Large intestine (tissue), 3 donors: ENCODE measurements around the gene IL20RA. TPM values are rescaled to one million over a fixed set of nuclear protein-coding genes. Genes with fewer than 3 reads are reported as not detected.
"Not testable (repeated sequence)": the region's sequence is repeated elsewhere in the genome, so short reads cannot be mapped to it uniquely, and the experiment has no call there.

Experiments used
- DNase-seq, 2 donors: peaks; one replicate each; pipeline versions ENCODE4 v3.0.0 to v3.0.0-alpha.2; 2013
- H3K27ac ChIP-seq: one replicate; pipeline ENCODE4 v1.5.1; 2013; ENCODE audit warnings: low read length
- H3K27me3 ChIP-seq: 2 replicates; pipeline ENCODE4 v1.6.1; 2013; ENCODE audit warnings: low read length; ENCODE audit not compliant: control insufficient read depth, insufficient read depth
- H3K36me3 ChIP-seq: 2 replicates; pipeline ENCODE4 v1.6.1; 2013; ENCODE audit warnings: low read length; ENCODE audit not compliant: control insufficient read depth, insufficient read depth
- H3K4me1 ChIP-seq: one replicate; pipeline ENCODE4 v1.6.1; 2013; ENCODE audit warnings: low read length; ENCODE audit not compliant: control insufficient read depth, insufficient read depth
- H3K4me3 ChIP-seq: one replicate; pipeline ENCODE4 v1.5.1; 2013; ENCODE audit warnings: low read length
- H3K9me3 ChIP-seq: one replicate; pipeline ENCODE4 v1.6.1; 2013; ENCODE audit warnings: mild to moderate bottlenecking, low read depth, low read length, moderate library complexity; ENCODE audit not compliant: control insufficient read depth
- WGBS: methylation state at CpG from one replicate; pipeline ENCODE4 v1.1.5; 2013; ENCODE audit warnings: low lambda C conversion rate; ENCODE audit not compliant: insufficient coverage; 5-methylcytosine and 5-hydroxymethylcytosine counted together
- polyA plus RNA-seq: library from polyadenylated mRNA; unstranded; fragments of 120-200 nt; gene quantifications from one replicate; pipeline ENCODE4 v1.2.1, GENCODE V29; 2013

The IL20RA gene
- polyA plus RNA-seq, 1 donor = 2.5 TPM

DNA sequence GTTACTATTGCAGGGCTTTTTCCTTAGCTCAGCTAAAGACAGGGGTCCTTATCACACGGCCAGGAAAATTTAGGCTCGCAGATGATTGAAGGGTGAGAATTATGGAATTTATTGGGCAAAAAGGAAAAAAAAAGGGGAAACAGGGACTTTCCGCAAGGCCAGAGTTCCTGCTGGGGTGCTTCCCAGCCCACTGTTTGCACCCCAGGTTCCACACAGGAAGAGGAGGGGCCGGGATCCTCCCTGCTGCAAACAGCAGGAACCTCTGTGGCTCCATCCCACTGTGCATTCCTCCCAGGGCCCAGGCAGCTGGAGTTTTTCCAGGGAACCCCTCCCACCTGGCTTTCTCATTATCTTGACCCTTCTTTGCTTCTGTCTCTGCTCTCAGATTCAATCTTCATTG is 35.9 kb upstream of the IL20RA start:
- Histone ChIP-seq H3K9me3 (no peaks in the 10 kb centered on the region), H3K27me3 (no peaks in the 10 kb centered on the region), H3K4me1 (no peaks in the 10 kb centered on the region), H3K27ac (no peak overlapping the region), H3K36me3 (no peaks in the 10 kb centered on the region), H3K4me3 (no peak overlapping the region)
- DNase-seq = no peak
- 71% methylated on average over 2 of the region's 4 CpGs for WGBS

DNA sequence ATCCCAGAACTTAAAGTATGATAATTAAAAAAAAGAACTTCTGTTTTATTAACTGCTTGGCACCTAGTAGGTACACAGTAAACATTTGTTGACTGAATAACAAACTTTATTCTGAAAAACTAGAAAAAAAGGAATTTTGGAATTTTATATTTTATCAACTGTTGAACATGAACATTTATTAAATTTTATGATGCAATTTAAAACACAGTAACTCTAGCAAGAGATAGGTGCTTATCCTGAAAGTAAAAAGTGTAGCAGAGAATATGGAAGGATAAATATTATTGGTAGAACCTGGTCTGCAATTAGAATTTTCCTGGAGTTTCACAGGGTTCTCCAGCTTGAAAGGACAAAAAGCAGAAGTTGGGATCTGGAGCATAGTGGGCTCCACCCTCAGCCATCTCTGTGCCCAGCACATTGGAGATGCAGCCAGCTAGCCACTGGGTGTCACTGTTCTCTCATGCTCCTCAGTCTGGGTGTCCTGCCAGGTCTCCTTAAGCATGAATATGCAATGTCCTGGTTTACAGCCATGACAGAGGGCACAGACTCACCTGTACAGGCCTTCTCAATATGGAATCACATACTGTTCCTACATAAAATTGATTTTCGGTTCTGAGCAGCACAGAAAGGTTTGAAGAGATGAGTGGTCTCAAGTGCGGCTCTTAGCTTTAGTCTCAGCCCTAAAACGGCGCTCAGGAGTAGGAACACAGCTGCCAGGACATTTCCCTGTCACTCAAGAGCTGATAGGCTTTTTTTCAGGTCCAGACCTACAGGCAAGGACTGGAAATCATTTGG is 31.7 kb upstream of the IL20RA start:
- Histone ChIP-seq H3K9me3 (no peaks in the 10 kb centered on the region), H3K4me3 (no peak overlapping the region), H3K27me3 (no peaks in the 10 kb centered on the region), H3K4me1 (no peaks in the 10 kb centered on the region), H3K36me3 (no peaks in the 10 kb centered on the region), H3K27ac (no peak overlapping the region)
- peak; percentile 71 to 77 for DNase-seq
- no CpG with 5 or more reads among the region's 4 CpGs for WGBS

DNA sequence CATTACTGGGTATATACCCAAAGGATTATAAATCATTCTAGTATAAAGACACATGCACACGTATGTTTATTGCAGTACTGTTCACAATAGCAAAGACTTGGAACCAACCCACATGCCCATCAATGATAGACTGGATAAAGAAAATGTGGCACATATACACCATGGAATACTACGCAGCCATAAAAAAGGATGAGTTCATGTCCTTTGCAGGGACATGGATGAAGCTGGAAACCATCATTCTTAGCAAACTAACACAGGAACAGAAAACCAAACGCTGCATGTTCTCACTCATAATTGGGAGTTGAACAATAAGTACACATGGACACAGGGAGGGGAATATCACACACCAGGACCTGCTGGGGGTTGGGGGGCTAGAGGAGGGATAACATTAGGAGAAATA is 31.0 kb upstream of the IL20RA start:
- not testable (repeated sequence) for H3K4me3 ChIP-seq, DNase-seq, H3K9me3 ChIP-seq, H3K36me3 ChIP-seq, H3K27me3 ChIP-seq, H3K27ac ChIP-seq, H3K4me1 ChIP-seq
- no CpG with 5 or more reads among the region's 3 CpGs for WGBS

DNA sequence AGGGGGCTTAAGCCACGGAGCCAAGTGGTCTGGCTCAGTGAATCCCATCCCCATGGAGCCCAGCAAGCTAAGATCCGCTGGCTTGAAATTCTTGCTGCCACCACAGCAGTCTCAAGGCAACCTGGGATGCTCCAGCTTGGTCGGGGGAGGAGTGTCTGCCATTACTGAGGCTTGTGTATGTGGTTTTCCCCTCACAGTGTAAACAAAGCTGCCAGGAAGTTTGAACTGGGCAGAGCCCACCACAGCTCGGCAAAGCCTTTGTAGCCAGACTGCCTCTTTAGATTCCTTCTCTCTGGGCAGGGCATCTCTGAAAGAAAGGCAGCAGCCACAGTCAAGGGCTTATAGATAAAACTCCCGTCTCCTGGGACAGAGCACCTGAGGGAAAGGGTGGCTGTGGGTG is 25.5 kb upstream of the IL20RA start:
- DNase-seq = no peak
- no CpG with 5 or more reads among the region's 5 CpGs for WGBS
- H3K27me3 ChIP-seq = no peaks in the 10 kb centered on the region

DNA sequence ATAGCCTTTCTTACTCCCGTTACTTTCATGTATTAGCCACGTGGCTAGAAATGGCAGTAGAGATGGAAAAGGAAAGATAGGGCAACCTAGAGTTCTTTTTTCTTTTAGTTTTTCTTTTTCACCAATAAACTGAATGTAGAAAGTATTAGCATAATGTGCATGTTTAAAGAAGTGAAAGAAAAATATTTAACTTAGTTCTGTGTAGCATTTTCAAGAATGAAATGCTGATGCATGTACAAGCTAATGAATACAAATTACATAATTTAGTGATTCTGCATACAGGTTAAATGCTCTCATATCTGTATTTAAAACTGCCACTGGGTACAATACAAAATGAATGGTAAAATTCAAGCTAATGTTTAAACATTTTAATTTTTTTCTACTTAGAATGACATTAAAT is 22.6 kb upstream of the IL20RA start:
- Histone ChIP-seq H3K4me1 (no peaks in the 10 kb centered on the region), H3K27me3 (no peaks in the 10 kb centered on the region), H3K4me3 (no peak overlapping the region), H3K9me3 (no peaks in the 10 kb centered on the region), H3K36me3 (no peaks in the 10 kb centered on the region), H3K27ac (no peak overlapping the region)
- WGBS = 94% methylated on average over 2 of the region's 2 CpGs
- no peak for DNase-seq

More for the DNA sequence above, 25.5 kb upstream of the IL20RA start:
- H3K9me3 ChIP-seq = no peaks in the 10 kb centered on the region
- no peaks in the 10 kb centered on the region for H3K36me3 ChIP-seq
- H3K4me3 ChIP-seq = no peak overlapping the region
- no peaks in the 10 kb centered on the region for H3K4me1 ChIP-seq
- H3K27ac ChIP-seq = no peak overlapping the region

DNA sequence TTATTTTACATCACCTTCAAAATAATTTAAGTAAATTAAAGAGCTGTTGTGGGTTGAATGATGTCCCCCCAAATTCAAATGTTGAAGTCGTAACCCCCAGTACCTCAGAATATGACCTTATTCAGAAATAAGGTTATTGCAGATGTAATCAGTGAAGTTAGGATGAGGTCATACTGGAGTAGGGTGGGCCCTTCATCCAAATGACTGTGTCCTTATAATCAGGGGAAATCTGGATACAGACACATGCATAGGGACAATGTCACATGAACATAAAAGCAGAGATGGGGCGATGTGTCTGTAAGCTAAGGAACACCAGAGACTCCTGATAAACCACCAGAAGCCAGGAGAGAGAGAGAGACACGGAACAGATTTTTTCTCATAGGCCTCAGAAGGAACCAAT is 13.3 kb upstream of the IL20RA start:
- Histone ChIP-seq H3K9me3 (no peaks in the 10 kb centered on the region), H3K4me3 (no peak overlapping the region), H3K27ac (no peak overlapping the region), H3K4me1 (no peaks in the 10 kb centered on the region), H3K36me3 (no peaks in the 10 kb centered on the region), H3K27me3 (no peaks in the 10 kb centered on the region)
- DNase-seq = no peak
- 100% methylated on average over 2 of the region's 3 CpGs for WGBS

DNA sequence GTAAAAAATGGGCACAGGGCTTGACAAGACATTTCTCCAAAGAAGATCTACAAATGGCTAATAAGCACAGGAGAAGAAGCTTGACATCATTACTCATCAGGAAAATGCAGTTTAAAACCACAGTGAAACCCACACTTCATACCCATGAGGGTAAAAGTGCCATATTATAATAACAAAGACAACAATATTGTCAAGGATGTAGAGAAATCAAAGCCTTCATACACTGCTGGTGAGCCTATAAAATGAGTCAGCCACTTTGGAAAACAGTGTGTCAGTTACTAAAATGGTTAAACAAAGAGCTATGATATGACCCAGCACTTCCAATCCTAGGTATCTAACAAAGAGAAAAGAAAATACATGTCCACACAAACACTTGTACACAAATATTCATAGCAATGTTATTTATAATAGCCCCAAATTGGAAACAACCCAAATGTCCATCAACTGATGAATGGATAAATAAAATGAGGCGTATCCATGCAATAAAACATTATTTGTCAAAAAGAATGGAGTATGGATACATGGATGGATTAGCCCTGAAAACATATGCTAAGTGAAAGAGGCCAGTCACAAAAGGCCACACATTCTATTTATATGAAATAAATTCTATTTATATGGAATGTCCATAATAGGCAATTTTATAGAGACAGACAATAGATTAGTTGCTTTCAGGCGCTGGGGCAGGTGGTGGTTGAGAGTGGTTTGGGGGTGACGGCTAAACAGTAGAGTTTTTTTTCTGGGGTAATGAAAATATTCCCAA is 11.5 kb upstream of the IL20RA start:
- 100% methylated on average over 1 of the region's 3 CpGs for WGBS
- Histone ChIP-seq H3K4me1 (no peaks in the 10 kb centered on the region), H3K4me3 (no peak overlapping the region), H3K27me3 (no peaks in the 10 kb centered on the region), H3K9me3 (no peaks in the 10 kb centered on the region), H3K27ac (no peak overlapping the region), H3K36me3 (no peaks in the 10 kb centered on the region)
- DNase-seq = no peak

DNA sequence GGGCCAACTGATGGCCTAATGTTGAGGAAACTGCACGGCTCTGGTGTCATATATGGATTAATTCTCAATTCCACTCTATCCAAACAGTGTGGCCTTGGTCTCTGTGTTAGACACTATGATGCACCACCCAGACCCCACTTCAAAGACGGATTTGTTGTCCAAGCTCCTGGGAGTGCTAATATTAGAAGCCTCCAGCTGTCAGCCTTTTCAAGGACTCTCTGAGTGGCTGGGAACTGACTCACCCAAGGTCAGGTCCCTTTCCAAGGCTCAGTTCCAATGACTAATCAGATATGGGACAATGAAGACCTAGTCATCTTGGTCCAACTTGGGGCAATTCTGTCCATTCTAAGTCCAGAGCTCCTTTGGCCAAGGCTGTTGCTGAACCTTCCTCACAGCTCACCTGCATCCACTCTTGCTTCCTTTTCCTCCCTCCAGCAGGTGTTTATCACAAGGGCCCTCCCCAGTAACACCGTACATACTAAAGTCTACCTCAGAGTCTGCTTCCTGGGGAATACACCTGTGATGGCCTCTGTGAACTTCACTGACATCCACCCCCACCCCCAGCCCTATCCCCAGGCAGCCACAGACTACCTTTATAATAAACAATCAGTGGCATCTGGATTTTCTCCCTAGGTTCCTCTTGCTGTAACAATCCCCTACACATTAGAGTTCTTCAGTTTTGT is 7.2 kb upstream of the IL20RA start:
- H3K27ac ChIP-seq = no peak overlapping the region
- no peaks in the 10 kb centered on the region for H3K36me3 ChIP-seq
- no peaks in the 10 kb centered on the region for H3K9me3 ChIP-seq
- peaks cover 2% of the 10 kb centered on the region for H3K27me3 ChIP-seq
- WGBS = no CpG with 5 or more reads among the region's 3 CpGs
- no peak overlapping the region for H3K4me3 ChIP-seq
- no peak for DNase-seq
- H3K4me1 ChIP-seq = no peaks in the 10 kb centered on the region

DNA sequence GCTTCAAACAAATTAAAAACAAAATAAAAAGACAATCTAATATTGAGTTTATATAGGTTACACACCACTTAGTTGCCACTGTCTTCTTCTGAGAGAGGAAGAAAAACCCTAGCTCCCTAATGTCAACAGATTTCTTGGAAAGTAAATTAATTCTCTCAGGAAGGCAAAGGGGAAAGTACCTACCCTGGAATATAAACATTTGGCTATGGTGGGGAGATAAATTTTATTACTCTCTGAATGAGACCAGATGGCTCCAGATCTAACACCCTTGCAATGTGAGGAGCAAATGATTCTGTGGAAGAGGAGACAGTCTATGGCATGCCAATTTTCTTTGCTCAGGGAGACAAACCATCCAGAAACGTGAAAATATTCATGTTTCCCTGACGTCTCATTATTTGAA is 4.3 kb upstream of the IL20RA start:
- H3K36me3 ChIP-seq = no peaks in the 10 kb centered on the region
- no peaks in the 10 kb centered on the region for H3K9me3 ChIP-seq
- no peak overlapping the region for H3K27ac ChIP-seq
- no peaks in the 10 kb centered on the region for H3K4me1 ChIP-seq
- no peak overlapping the region for H3K4me3 ChIP-seq
- H3K27me3 ChIP-seq = peaks cover 11% of the 10 kb centered on the region
- DNase-seq = peak in 1 of 2 donors; percentile 16
- no CpG with 5 or more reads among the region's 2 CpGs for WGBS

DNA sequence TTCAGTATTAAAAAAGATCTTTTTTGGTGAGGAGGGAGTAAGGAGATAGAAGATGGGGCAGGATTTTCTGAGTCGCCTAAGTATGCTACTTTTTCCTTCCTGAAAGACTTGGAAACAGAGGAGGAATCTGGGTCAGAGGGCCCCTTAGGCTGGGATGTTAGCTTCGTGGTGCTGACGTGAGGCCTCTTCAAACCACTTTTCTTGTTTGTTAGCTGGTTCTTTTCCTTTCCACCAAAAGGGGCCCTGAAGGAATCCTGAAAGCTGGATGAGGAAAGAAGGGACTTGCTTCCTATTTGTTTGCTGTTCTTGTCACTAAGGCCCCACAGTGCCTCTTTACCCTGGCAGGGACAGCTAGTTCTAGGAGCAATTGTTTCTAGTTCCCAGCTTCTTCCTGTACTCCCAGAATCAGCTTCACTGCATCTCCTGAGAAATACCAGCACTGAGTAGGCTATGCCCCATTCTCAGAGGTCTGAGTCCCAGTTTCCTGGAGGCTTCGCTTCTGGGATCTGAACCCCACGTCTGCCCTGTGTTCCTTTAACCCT is 2.2 kb upstream of the IL20RA start:
- H3K4me1 ChIP-seq = no peaks in the 10 kb centered on the region
- H3K27ac ChIP-seq = no peak overlapping the region
- WGBS = 90% methylated on average over 2 of the region's 5 CpGs
- no peaks in the 10 kb centered on the region for H3K9me3 ChIP-seq
- H3K27me3 ChIP-seq = peaks cover 29% of the 10 kb centered on the region
- no peaks in the 10 kb centered on the region for H3K36me3 ChIP-seq
- no peak for DNase-seq
- H3K4me3 ChIP-seq = no peak overlapping the region
